Activated CD8-positive, alpha-beta T cell treated with anti-CD3 and anti-CD28 coated beads for 36 hours (primary cell): Measurements from ENCODE around the gene TUBB2B. TPM values are rescaled to one million over a fixed set of nuclear protein-coding genes. Genes with fewer than 3 reads are reported as not detected.
"Not testable (repeated sequence)": the region's sequence is repeated elsewhere in the genome, so short reads cannot be mapped to it uniquely, and the experiment has no call there.

Experiments used
- ATAC-seq: fragments of 200-7000 bp; cut with Tn5 transposase; one replicate; pipeline ENCODE4 v1.10.0; 2021; ENCODE audit warnings: mild to moderate bottlenecking, moderate library complexity
- CTCF ChIA-PET: fragments of 350-600 bp; sonication (Branson Sonifier 250); formaldehyde crosslinking; loops from one replicate; lab custom pipeline; 2021; ENCODE audit warnings: antibody characterized with exemption; lab: Charles Lee
- POLR2A ChIA-PET: fragments of 350-600 bp; sonication (Branson Sonifier 250); formaldehyde crosslinking; loops from one replicate; lab custom pipeline; 2021; ENCODE audit warnings: antibody characterized with exemption; lab: Charles Lee
- DNase-seq: peaks from one replicate; pipeline ENCODE4 v3.0.0-alpha.2; 2020
- H3K27ac Mint-ChIP-seq: one replicate; pipeline ENCODE4 v1.8.0; 2021; ENCODE audit warnings: mild to moderate bottlenecking, mixed read lengths
- H3K27me3 Mint-ChIP-seq: one replicate; pipeline ENCODE4 v1.8.0; 2021; ENCODE audit warnings: mixed read lengths
- H3K36me3 Mint-ChIP-seq: one replicate; pipeline ENCODE4 v1.8.0; 2021; ENCODE audit warnings: low read depth, mixed read lengths
- H3K4me1 Mint-ChIP-seq: one replicate; pipeline ENCODE4 v1.8.0; 2021; ENCODE audit warnings: low read depth, mixed read lengths
- H3K4me3 Mint-ChIP-seq: one replicate; pipeline ENCODE4 v1.8.0; 2021; ENCODE audit warnings: mild to moderate bottlenecking, moderate library complexity, mixed read lengths
- H3K9me3 Mint-ChIP-seq: one replicate; pipeline ENCODE4 v1.8.0; 2021; ENCODE audit warnings: mixed read lengths
- intact Hi-C: fragments of 100-400 bp; cut with micrococcal nuclease; formaldehyde crosslinking; loops from one replicate; pipeline ENCODE4 v1.10.0; 2022
- total RNA-seq, 2 experiments: library from RNA; stranded (reverse); gene quantifications; one replicate each; pipeline ENCODE4 v1.2.3, GENCODE V29; 2021
- TF ChIP-seq, protein P1 (sequence below): fragments of 200-600 bp; IDR thresholded peaks from one replicate; pipeline ENCODE4 v1.8.0; 2022; ENCODE audit warnings: antibody characterized with exemption, mild to moderate bottlenecking

The TUBB2B gene
- total RNA-seq, 2 experiments from 2014 or later, result 0.41 to 0.67 TPM

DNA sequence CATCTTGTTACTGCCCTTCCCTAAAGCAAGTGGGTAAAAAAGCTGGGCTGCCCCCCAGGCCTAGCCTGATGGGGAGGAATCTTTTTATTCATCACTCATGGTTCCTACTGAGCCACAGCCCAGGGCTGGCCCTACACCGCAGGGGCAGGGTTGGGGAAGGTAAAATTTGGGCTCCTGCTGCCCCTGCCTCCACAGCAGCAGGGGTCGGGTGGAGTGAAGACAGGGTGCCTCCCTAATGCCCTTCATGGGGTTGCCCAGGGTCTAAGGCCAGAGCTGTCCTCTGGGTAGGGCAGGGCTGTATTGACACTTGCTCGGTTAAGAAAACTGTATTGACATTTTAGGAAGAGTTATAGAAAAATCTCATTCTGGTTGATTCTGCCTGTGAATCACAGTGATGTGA, 22.4 kb upstream of the TUBB2B start:
- intact Hi-C loops, result loop anchor here (2.0 kb wide), 1 partner anchor 123 kb away; no protein-coding TSS in a partner anchor
- ChIA-PET POLR2A (no interaction called here), CTCF (interaction anchor here (1.6 to 5.4 kb wide), 3 partner anchors 56 to 127 kb away, joined by 4 to 92 read pairs (median 6); no protein-coding TSS in a partner anchor)
- Mint-ChIP-seq H3K27ac (no peak overlapping the region), H3K27me3 (peaks cover 32% of the 10 kb centered on the region), H3K4me1 (peaks cover 2% of the 10 kb centered on the region), H3K36me3 (no peaks in the 10 kb centered on the region), H3K4me3 (no peak overlapping the region), H3K9me3 (peaks cover 3% of the 10 kb centered on the region)
- DNase-seq (no peak), ATAC-seq (no peak)
- TF ChIP-seq, protein P1, sequence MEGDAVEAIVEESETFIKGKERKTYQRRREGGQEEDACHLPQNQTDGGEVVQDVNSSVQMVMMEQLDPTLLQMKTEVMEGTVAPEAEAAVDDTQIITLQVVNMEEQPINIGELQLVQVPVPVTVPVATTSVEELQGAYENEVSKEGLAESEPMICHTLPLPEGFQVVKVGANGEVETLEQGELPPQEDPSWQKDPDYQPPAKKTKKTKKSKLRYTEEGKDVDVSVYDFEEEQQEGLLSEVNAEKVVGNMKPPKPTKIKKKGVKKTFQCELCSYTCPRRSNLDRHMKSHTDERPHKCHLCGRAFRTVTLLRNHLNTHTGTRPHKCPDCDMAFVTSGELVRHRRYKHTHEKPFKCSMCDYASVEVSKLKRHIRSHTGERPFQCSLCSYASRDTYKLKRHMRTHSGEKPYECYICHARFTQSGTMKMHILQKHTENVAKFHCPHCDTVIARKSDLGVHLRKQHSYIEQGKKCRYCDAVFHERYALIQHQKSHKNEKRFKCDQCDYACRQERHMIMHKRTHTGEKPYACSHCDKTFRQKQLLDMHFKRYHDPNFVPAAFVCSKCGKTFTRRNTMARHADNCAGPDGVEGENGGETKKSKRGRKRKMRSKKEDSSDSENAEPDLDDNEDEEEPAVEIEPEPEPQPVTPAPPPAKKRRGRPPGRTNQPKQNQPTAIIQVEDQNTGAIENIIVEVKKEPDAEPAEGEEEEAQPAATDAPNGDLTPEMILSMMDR, result no peak

DNA sequence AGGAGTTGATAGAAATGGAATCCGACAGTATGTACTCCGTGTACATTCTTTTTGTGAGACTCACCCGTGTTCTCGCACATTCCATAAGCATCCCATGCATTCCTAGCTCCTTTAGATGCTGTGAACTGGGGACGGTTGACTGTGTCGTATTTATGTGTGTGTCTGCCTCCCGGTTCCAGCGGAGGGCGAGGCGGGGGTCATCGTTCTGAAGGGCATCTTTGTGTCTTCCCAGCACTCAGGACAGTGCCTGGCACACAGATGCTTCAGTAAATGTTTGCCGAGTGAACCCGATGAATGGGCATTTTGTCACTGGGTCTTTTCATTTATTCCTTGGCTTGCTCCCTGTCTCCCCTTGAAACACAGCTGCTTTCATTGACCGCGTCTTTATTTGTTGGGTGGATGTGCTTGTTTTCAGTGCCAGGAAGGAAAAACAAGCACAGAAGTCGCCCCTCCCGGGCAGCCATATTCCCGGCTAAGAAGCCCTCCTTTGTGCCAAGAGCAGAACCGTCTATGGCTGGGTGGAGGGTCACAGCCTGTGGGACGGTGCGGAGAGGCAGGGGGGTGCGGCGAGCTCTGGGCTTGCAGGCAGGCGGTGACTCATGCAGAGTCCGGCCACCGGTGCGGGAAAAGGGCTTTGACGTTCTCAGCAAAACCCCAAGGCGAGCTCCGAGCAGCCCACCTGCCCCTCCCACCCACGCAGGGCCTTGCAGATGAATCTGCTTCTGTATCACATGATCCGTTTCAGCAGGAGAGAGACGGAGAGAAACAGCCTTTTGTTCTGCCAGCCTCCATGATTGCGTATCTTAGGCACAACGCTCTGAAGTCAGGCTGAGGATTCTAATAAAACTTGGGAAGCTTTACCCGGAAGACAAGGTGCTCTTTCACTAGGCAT, 20.0 kb upstream of the TUBB2B start:
- ChIA-PET POLR2A (interaction anchor here (0.9 to 1.1 kb wide), 2 partner anchors 12 kb away, joined by 3 read pairs; partner anchors contain the start of gene PSMG4), CTCF (interaction anchor here (0.7 to 5.4 kb wide), 4 partner anchors 14 to 179 kb away, joined by 3 to 92 read pairs (median 4); partner anchors contain the start of gene RIPK1)
- Mint-ChIP-seq H3K4me3 (no peak overlapping the region), H3K4me1 (peaks cover 2% of the 10 kb centered on the region), H3K27me3 (peaks cover 39% of the 10 kb centered on the region), H3K27ac (no peak overlapping the region), H3K9me3 (no peaks in the 10 kb centered on the region), H3K36me3 (no peaks in the 10 kb centered on the region)
- DNase-seq, result peak; percentile 29
- ATAC-seq, result no peak
- intact Hi-C loops, result no loop called here
- TF ChIP-seq, protein P1, result no peak

DNA sequence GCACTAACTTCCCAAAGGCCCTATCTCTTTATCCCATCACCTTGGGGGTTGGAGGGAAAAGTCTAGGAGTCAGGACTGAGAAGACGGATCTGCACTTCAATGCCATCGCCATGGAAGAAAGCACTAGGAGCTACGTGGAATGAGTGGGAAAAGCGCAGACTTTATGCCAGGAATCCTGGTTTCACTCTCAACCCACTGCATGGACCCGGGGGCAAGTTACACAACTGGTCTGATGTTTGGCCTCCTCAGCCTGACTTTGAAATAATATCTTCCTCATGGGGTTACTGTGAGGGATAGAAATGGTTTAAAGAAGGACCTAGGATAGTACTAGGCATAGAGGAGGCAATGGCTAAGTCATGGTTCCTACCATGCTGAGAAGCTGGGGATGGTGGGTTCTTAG, 17.8 kb upstream of the TUBB2B start:
- TF ChIP-seq, protein P1, result no peak
- POLR2A ChIA-PET, result interaction anchor here (1.6 kb wide), 1 partner anchor 13 kb away, joined by 4 read pairs; no protein-coding TSS in a partner anchor
- CTCF ChIA-PET, result no interaction called here
- ATAC-seq, result no peak
- DNase-seq, result no peak
- Mint-ChIP-seq H3K36me3 (no peaks in the 10 kb centered on the region), H3K27ac (no peak overlapping the region), H3K4me1 (no peaks in the 10 kb centered on the region), H3K4me3 (no peak overlapping the region), H3K27me3 (peaks cover 30% of the 10 kb centered on the region), H3K9me3 (no peaks in the 10 kb centered on the region)
- intact Hi-C loops, result no loop called here

DNA sequence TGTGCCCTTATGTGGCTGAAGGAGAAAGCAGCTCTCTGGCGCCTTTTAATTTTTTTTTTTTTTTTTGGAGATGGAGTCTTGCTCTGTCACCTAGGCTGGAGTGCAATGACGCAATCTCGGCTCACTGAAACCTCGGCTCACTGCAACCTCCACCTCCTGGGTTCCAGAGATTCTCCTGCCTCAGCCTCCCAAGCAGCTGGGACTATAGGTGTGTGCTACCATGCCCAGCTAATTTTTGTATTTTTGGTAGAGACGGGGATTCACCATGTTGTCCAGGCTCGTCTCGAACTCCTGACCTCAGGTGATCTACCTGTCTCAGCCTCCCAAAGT, 17.3 kb upstream of the TUBB2B start:
- CTCF ChIA-PET, H3K27ac Mint-ChIP-seq, H3K4me1 Mint-ChIP-seq, intact Hi-C loops, H3K4me3 Mint-ChIP-seq, H3K36me3 Mint-ChIP-seq, H3K9me3 Mint-ChIP-seq, ATAC-seq, DNase-seq: not testable (repeated sequence)
- peaks cover 32% of the 10 kb centered on the region for H3K27me3 Mint-ChIP-seq
- POLR2A ChIA-PET, result interaction anchor here (1.6 kb wide), 1 partner anchor 13 kb away, joined by 4 read pairs; no protein-coding TSS in a partner anchor

DNA sequence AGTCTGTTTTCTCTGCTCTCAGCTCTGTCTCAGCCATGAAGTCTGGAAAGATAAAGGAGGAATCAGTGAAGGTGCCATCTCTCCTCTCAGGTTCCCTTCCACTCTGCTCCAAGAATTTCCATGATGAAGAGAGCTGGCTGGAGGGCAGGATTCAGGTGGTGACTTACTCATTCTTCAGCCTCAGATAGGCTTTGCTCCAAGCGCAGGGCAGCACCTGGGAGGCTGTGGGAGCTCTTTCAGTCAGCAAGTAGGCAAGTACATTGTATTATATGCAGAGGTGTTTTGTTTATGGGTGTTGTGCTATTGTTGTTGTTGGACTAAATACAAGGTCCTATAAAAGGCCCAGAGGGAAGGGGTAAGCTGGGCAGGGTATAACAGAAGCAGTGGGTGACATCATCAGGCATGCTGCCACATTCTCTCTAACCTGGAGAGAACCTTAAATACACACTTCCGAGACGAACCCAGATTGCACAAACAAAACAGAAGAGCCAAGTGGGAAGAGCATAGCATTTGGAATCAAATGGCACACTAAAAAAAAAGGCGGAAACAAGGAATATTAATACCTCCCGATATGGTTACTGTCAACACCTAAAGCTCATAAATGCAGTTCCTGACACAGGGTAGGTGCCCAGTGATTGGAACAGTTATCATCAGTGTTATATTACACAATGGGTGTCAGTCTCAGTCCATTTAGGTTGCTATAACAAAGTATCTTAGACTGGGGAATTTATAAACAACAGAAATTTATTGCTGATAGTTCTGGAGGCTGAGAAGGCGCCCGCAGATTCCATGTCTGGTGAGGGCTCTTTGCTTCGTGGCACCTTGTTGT, 16.8 kb upstream of the TUBB2B start:
- intact Hi-C loops, result no loop called here
- no peak overlapping the region for H3K27ac Mint-ChIP-seq
- ChIA-PET POLR2A (interaction anchor here (1.3 to 1.6 kb wide), 2 partner anchors 7 to 12 kb away, joined by 3 to 4 read pairs; no protein-coding TSS in a partner anchor), CTCF (interaction anchor here (1.0 to 1.5 kb wide), 3 partner anchors 10 to 118 kb away, joined by 3 read pairs; no protein-coding TSS in a partner anchor)
- TF ChIP-seq, protein P1, result no peak
- H3K9me3 Mint-ChIP-seq, result no peaks in the 10 kb centered on the region
- ATAC-seq, result no peak
- no peak for DNase-seq
- H3K36me3 Mint-ChIP-seq, result no peaks in the 10 kb centered on the region
- no peaks in the 10 kb centered on the region for H3K4me1 Mint-ChIP-seq
- H3K4me3 Mint-ChIP-seq, result no peak overlapping the region
- peaks cover 27% of the 10 kb centered on the region for H3K27me3 Mint-ChIP-seq
